Fibroblast of skin of right biceps (primary cell): ENCODE data around the gene MAIP1.
A peak's percentile ranks its signal among the peaks of the same experiment; 100 is the strongest.

ENCODE experiments used
- DNase-seq: peaks from one replicate; pipeline ENCODE4 v3.0.0-alpha.2; 2013

MAIP1 gene

GRCh38 chr2:199951023-199951422, 4.4 kb upstream of the MAIP1 start:
- no peak for DNase-seq

GRCh38 chr2:199955007-199955338, 409 bp upstream of the MAIP1 start:
- no peak for DNase-seq

GRCh38 chr2:199956062-199956380, 639 bp downstream of the MAIP1 start:
- peak; percentile 12 for DNase-seq

GRCh38 chr2:199958014-199958413, 2.6 kb downstream of the MAIP1 start:
- DNase-seq: no peak

GRCh38 chr2:199962203-199962602, 6.8 kb downstream of the MAIP1 start:
- DNase-seq: no peak

GRCh38 chr2:199966405-199966804, 11.0 kb downstream of the MAIP1 start:
- no peak for DNase-seq

- no peak for DNase-seq
Measured at GRCh38 chr2:199966976-199967375, 11.6 kb downstream of the MAIP1 start.

- DNase-seq: no peak
Measured at GRCh38 chr2:199968126-199968525, 12.7 kb downstream of the MAIP1 start.

GRCh38 chr2:199972088-199972626, 16.8 kb downstream of the MAIP1 start:
- DNase-seq: no peak

GRCh38 chr2:199973703-199974102, 18.3 kb downstream of the MAIP1 start:
- DNase-seq: peak; percentile 62

GRCh38 chr2:199975273-199975895, 20.0 kb downstream of the MAIP1 start:
- DNase-seq: peak; percentile 72

GRCh38 chr2:199977984-199978415, 22.6 kb downstream of the MAIP1 start:
- DNase-seq: peak; percentile 65

GRCh38 chr2:199979398-199979797, 24.0 kb downstream of the MAIP1 start:
- no peak for DNase-seq

- DNase-seq: peak; percentile 79
Measured at GRCh38 chr2:199979832-199980628, 24.6 kb downstream of the MAIP1 start.

GRCh38 chr2:199982126-199982843, 26.9 kb downstream of the MAIP1 start:
- DNase-seq: peak; percentile 7

GRCh38 chr2:199983534-199983933, 28.2 kb downstream of the MAIP1 start:
- no peak for DNase-seq

GRCh38 chr2:199984159-199984558, 28.8 kb downstream of the MAIP1 start:
- no peak for DNase-seq

- DNase-seq: no peak
Measured at GRCh38 chr2:199984755-199985154, 29.4 kb downstream of the MAIP1 start.

GRCh38 chr2:199985625-199986207, 30.3 kb downstream of the MAIP1 start:
- DNase-seq: peak; percentile 78

- peak; percentile 20 for DNase-seq
Measured at GRCh38 chr2:199987586-199987985, 32.2 kb downstream of the MAIP1 start.

- DNase-seq: peak; percentile 16
Measured at GRCh38 chr2:199988151-199988550, 32.8 kb downstream of the MAIP1 start.

- DNase-seq: no peak
Measured at GRCh38 chr2:199989822-199990221, 34.4 kb downstream of the MAIP1 start.

GRCh38 chr2:199991691-199992090, 36.3 kb downstream of the MAIP1 start:
- DNase-seq: no peak
